Keratinocyte (primary cell): ENCODE results near the gene YAF2. TPM values are rescaled to one million over a fixed set of nuclear protein-coding genes. Genes with fewer than 3 reads are reported as not detected.

Source experiments
- DNase-seq: peaks from one replicate; pipeline ENCODE4 v3.0.0-alpha.2; 2011; ENCODE audit warnings: low read depth, missing footprints, low spot score
- FAIRE-seq: peaks from 2 replicates; lab custom pipeline; 2011; peaks lifted over from hg19 to GRCh38; lab: Jason Lieb, UNC
- H2AFZ ChIP-seq: 2 replicates; pipeline ENCODE4 v1.6.0; 2012; ENCODE audit warnings: low read length, control low read depth, inconsistent platforms; ENCODE audit not compliant: control insufficient read depth
- H3K27ac ChIP-seq: 2 replicates; pipeline ENCODE4 v1.5.1; 2011; ENCODE audit warnings: low read length; ENCODE audit not compliant: control insufficient read depth, insufficient read depth
- H3K27me3 ChIP-seq: 3 replicates; pipeline ENCODE4 v1.6.0; 2011; ENCODE audit warnings: low read length; ENCODE audit not compliant: control insufficient read depth, insufficient read depth; ENCODE audit errors: extremely low read depth
- H3K36me3 ChIP-seq, 2 experiments: 2 replicates in 1 of 2; 3 replicates in 1 of 2; pipeline ENCODE4 v1.5.1; 2011; ENCODE audit warnings: low read length in 2 of 2, mild to moderate bottlenecking in 1 of 2; ENCODE audit not compliant: control insufficient read depth in 2 of 2, insufficient read depth in 2 of 2; ENCODE audit errors: extremely low read depth in 1 of 2
- H3K4me1 ChIP-seq: 3 replicates; pipeline ENCODE4 v1.5.1; 2011; ENCODE audit warnings: low read length; ENCODE audit not compliant: control insufficient read depth, insufficient read depth; ENCODE audit errors: extremely low read depth
- H3K4me2 ChIP-seq: 3 replicates; pipeline ENCODE4 v1.6.0; 2011; ENCODE audit warnings: low read depth, low read length; ENCODE audit not compliant: control insufficient read depth, insufficient read depth; ENCODE audit errors: extremely low read depth
- H3K4me3 ChIP-seq, 3 experiments: fragments of 200-600 bp in 1 of 3; sonication (generic) in 1 of 3; 2 replicates in 2 of 3; 3 replicates in 1 of 3; pipeline ENCODE4 v1.5.1; 2011 to 2016; ENCODE audit warnings: low read length in 3 of 3, mild to moderate bottlenecking in 3 of 3, control low read depth in 2 of 3, inconsistent platforms in 1 of 3, low read depth in 1 of 3, mixed read lengths in 1 of 3, mixed run types in 1 of 3, moderate library complexity in 1 of 3; ENCODE audit not compliant: control insufficient read depth in 2 of 3, insufficient read depth in 2 of 3; ENCODE audit errors: extremely low read depth in 1 of 3
- H3K79me2 ChIP-seq: 2 replicates; pipeline ENCODE4 v1.6.0; 2012; ENCODE audit warnings: low read length; ENCODE audit not compliant: control insufficient read depth, insufficient read depth
- H3K9ac ChIP-seq: 3 replicates; pipeline ENCODE4 v1.6.0; 2011; ENCODE audit warnings: low read length; ENCODE audit not compliant: control insufficient read depth, insufficient read depth; ENCODE audit errors: extremely low read depth
- H3K9me1 ChIP-seq: 3 replicates; pipeline ENCODE4 v1.6.0; 2011; ENCODE audit warnings: low read length; ENCODE audit not compliant: control insufficient read depth, insufficient read depth; ENCODE audit errors: extremely low read depth
- H3K9me3 ChIP-seq: 2 replicates; pipeline ENCODE4 v1.5.1; 2012; ENCODE audit warnings: low read depth, low read length; ENCODE audit not compliant: control insufficient read depth
- H4K20me1 ChIP-seq: 3 replicates; pipeline ENCODE4 v1.6.0; 2011; ENCODE audit warnings: low read length; ENCODE audit not compliant: control insufficient read depth, insufficient read depth; ENCODE audit errors: extremely low read depth
- CTCF ChIP-seq, 3 experiments: IDR thresholded peaks in 1 of 3; conservative IDR thresholded peaks in 1 of 3; optimal IDR thresholded peaks in 1 of 3; 2 replicates in 2 of 3; 3 replicates in 1 of 3; pipeline versions ENCODE3 to v1.5.1; 2011; ENCODE audit warnings: low read length in 3 of 3, mild to moderate bottlenecking in 3 of 3, moderate library complexity in 2 of 3, control low read depth in 1 of 3, inconsistent platforms in 1 of 3; ENCODE audit not compliant: insufficient read depth in 2 of 3; ENCODE audit errors: extremely low read depth in 1 of 3
- EZH2 ChIP-seq: IDR thresholded peaks from one replicate; pipeline ENCODE4 v1.6.1; 2012; ENCODE audit warnings: inconsistent platforms, mild to moderate bottlenecking, low read length, moderate library complexity
- dilution Hi-C: fragments of 300-500 bp; cut with MboI; formaldehyde crosslinking; loops from one replicate; pipeline ENCODE4 v1.7.0; 2020; ENCODE audit warnings: low sequenced_read_pairs; ENCODE audit not compliant: extremely low pct_ligation_motif_present
- polyA plus RNA-seq, 5 experiments: library from polyadenylated mRNA; depleted of rRNA in 3 of 5; stranded (reverse) in 3 of 5; stranded (forward) in 1 of 5; unstranded in 1 of 5; fragments of >200 nt; gene quantifications; 1 replicate in 1 of 5; 2 replicates in 3 of 5; 3 replicates in 1 of 5; pipeline versions ENCODE4 v1.2.1 to v1.2.3, GENCODE V29; 2011 to 2012; ENCODE audit warnings: missing spikeins in 2 of 5, low read depth in 1 of 5, low replicate concordance in 1 of 5

Gene YAF2
- polyA plus RNA-seq, 1 donor (not counting 4 experiments of a cell fraction or from before 2014, with no cell fraction given), result 15.3 TPM

DNA sequence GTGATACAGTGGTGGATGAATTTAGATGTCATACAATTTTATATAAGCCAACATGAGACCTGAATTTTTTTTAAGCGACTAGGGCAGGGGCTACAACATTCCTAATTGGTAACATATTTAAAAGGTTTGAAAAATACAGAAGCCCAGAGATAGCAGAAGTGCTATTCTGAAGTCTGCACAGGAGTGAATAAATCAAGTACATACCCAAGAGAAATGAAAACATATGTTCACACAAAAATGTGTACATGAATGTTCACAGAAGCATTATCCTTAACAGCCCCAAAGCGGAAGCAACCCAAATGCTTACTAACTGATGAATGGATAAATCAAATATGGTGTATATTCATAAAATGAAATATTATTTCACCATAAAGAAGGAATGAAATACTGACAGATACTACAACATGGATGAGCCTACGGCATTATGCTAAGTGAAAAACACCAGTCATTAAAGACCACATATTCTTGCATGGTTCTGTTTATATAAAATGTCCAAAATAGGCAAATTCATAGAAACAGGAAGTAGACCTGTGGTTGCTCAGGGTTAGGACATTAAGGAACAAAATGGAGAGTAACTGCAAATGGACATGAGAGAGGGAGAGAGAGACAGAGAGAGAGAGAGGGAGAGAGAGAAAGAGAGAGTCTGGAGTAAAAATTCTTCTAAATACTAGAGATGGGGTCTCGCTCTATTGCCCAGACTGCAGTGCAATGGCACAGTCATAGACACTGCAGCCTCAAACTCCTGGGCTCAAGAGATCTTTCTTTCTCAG lies 65.4 kb downstream of the YAF2 start:
- Histone ChIP-seq H3K9me3 (no peaks in the 10 kb centered on the region), H3K9me1 (no peaks in the 10 kb centered on the region), H3K4me2 (no peak overlapping the region), H3K4me1 (no peaks in the 10 kb centered on the region), H3K27ac (no peak overlapping the region), H3K79me2 (no peaks in the 10 kb centered on the region), H3K4me3 (no peak overlapping the region), H3K9ac (no peak overlapping the region), H2AFZ (no peak overlapping the region), H4K20me1 (no peaks in the 10 kb centered on the region), H3K27me3 (no peaks in the 10 kb centered on the region), H3K36me3 (no peaks in the 10 kb centered on the region)
- dilution Hi-C loops, result no loop called here
- FAIRE-seq, result no peak
- no peak for TF ChIP-seq CTCF (optimal IDR thresholded peaks at IDR 0.05 in 1 of 3, IDR thresholded peaks at IDR 0.05 in 1 of 3, conservative IDR thresholded peaks at IDR 0.05 in 1 of 3; ENCODE audit: extremely low read depth in 1 of 3, insufficient read depth in 2 of 3, low read length in 3 of 3)
- no peak for TF ChIP-seq EZH2
- DNase-seq, result no peak

GRCh38 chr12:42167711-42168110 lies 70.3 kb downstream of the YAF2 start:
- Histone ChIP-seq H3K27ac (no peak overlapping the region), H2AFZ (no peak overlapping the region), H3K4me2 (no peak overlapping the region), H3K4me1 (peaks cover under 1% of the 10 kb centered on the region), H3K79me2 (no peaks in the 10 kb centered on the region), H3K36me3 (no peaks in the 10 kb centered on the region), H3K9ac (no peak overlapping the region), H3K4me3 (no peak overlapping the region), H4K20me1 (no peaks in the 10 kb centered on the region), H3K9me1 (no peaks in the 10 kb centered on the region), H3K27me3 (no peaks in the 10 kb centered on the region), H3K9me3 (no peaks in the 10 kb centered on the region)
- DNase-seq (no peak), FAIRE-seq (no peak)
- TF ChIP-seq CTCF (optimal IDR thresholded peaks at IDR 0.05 in 1 of 3, IDR thresholded peaks at IDR 0.05 in 1 of 3, conservative IDR thresholded peaks at IDR 0.05 in 1 of 3; ENCODE audit: extremely low read depth in 1 of 3, insufficient read depth in 2 of 3, low read length in 3 of 3), result no peak
- no peak for TF ChIP-seq EZH2
- dilution Hi-C loops, result no loop called here
